ENCODE results near the gene OR13C9. TPM values are rescaled to one million over a fixed set of nuclear protein-coding genes. Genes with fewer than 3 reads are reported as not detected.

OR13C9 gene
- total RNA-seq, 2 donors from 2014 or later, result not detected

- Mint-ChIP-seq H3K36me3 (ENCODE audit: insufficient read depth in 2 of 2) (no peaks in the 10 kb centered on the region), H3K27ac (no peak overlapping the region), H3K4me3 (no peak overlapping the region), H3K9me3 (peaks cover 3 to 4% of the 10 kb centered on the region in 2 donors), H3K27me3 (ENCODE audit: low read depth) (no peaks in the 10 kb centered on the region), H3K4me1 (ENCODE audit: low read depth) (no peaks in the 10 kb centered on the region)
- DNase-seq, result no peak
- no peak for ATAC-seq (replicated peaks in 1 of 2)
These were observed 28.4 kb downstream of the OR13C9 start for GRCh38 chr9:104589626-104590025.

- ATAC-seq (replicated peaks in 1 of 2) (no peak), DNase-seq (no peak)
- Mint-ChIP-seq H3K4me3 (no peak overlapping the region), H3K36me3 (ENCODE audit: insufficient read depth in 2 of 2) (no peaks in the 10 kb centered on the region), H3K4me1 (ENCODE audit: low read depth) (no peaks in the 10 kb centered on the region), H3K27me3 (ENCODE audit: low read depth) (no peaks in the 10 kb centered on the region), H3K9me3 (no peaks in the 10 kb centered on the region), H3K27ac (no peak overlapping the region)
These were observed 31.4 kb downstream of the OR13C9 start for GRCh38 chr9:104586496-104587180.

DNA sequence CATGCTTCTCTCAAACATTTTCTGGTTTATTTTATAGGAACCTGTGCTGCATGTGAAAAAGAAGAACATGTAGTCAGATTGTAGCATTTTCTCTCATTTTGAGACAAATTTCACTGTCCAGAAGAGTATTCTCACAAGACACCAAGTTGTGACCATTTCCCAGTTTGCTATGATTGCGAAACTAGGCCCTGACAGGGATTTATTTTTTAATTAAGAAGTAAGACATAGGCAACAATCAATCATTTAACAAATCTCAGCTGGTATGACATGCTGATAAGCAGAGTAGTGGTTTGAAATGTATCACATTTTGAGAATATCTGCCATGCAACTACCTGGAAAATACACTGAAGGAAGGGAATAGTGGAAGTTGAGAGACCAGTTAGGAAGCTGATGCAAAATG is 37.4 kb downstream of the OR13C9 start:
- Mint-ChIP-seq H3K36me3 (ENCODE audit: insufficient read depth in 2 of 2) (no peaks in the 10 kb centered on the region), H3K4me3 (no peak overlapping the region), H3K27me3 (ENCODE audit: low read depth) (no peaks in the 10 kb centered on the region), H3K9me3 (no peaks in the 10 kb centered on the region), H3K4me1 (ENCODE audit: low read depth) (no peaks in the 10 kb centered on the region), H3K27ac (no peak overlapping the region)
- ATAC-seq (replicated peaks in 1 of 2) (no peak), DNase-seq (no peak)

DNA sequence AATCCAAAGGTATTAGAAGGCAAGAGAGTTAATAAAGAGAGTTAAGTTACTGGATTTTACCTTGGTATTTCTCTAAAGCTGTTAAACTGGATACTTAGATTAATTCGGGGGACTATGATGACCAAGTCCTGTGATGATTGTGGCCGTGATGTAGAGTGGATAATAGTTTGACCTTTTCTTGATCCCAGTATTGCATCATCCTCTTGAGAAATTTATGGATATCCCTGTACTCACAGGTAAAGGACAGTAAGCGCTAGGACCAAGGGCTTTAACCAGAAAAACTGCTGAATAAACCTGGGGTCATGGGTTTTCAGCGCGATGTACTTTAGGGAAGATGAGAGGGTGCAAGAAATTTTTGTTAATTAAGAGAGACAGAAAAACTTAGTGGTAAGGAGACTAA is 40.7 kb downstream of the OR13C9 start:
- H3K4me1 Mint-ChIP-seq (ENCODE audit: low read depth), result no peaks in the 10 kb centered on the region
- DNase-seq (no peak), ATAC-seq (replicated peaks in 1 of 2) (no peak)
- no peak overlapping the region for H3K4me3 Mint-ChIP-seq
- H3K27ac Mint-ChIP-seq, result no peak overlapping the region
- H3K36me3 Mint-ChIP-seq (ENCODE audit: insufficient read depth in 2 of 2), result no peaks in the 10 kb centered on the region
- peaks cover 4 to 5% of the 10 kb centered on the region in 2 donors for H3K9me3 Mint-ChIP-seq
- H3K27me3 Mint-ChIP-seq (ENCODE audit: low read depth), result no peaks in the 10 kb centered on the region

DNA sequence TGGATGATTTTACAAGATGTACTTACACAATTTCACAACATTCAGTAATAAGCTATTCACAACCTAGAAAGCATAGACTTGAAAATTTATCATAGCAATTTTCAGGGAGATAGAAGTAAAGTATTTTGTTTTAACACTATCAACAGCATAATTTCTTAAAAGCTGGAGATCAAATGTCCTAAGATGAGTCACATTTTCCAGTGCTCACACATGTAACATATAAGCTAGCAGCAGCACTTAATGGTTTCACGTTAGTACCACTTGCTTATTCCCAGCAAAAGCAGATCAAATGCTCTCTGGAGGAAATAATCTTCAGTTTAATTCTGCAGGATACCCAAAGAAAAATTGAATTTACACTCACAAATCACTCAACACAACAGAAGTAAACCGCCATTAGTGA is 42.5 kb downstream of the OR13C9 start:
- Mint-ChIP-seq H3K4me1 (ENCODE audit: low read depth) (no peaks in the 10 kb centered on the region), H3K36me3 (ENCODE audit: insufficient read depth in 2 of 2) (no peaks in the 10 kb centered on the region), H3K27ac (no peak overlapping the region), H3K4me3 (no peak overlapping the region), H3K9me3 (peaks cover 6 to 8% of the 10 kb centered on the region in 2 donors), H3K27me3 (ENCODE audit: low read depth) (no peaks in the 10 kb centered on the region)
- no peak for ATAC-seq (replicated peaks in 1 of 2)
- DNase-seq, result no peak

DNA sequence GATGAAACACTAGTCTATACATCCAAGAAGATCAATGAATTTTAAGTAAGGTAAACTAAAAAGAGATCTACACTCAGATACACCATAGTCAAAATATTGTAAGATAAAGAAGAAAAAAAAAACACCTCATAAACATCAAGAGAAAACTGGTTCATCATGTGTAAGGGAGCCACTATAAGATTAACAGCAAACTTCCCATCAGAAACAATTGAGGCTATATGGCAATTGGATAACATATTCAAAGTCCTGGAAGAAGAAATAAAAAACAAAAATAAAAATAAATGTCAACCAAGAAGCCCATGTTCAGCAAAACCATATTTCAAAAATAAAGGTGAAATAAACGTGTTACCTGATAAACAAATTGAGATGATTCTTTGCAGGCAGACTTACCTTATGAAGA is 45.4 kb downstream of the OR13C9 start:
- Mint-ChIP-seq H3K27me3 (ENCODE audit: low read depth) (no peaks in the 10 kb centered on the region), H3K4me3 (no peak overlapping the region), H3K9me3 (peaks cover 6 to 8% of the 10 kb centered on the region in 2 donors), H3K4me1 (ENCODE audit: low read depth) (no peaks in the 10 kb centered on the region), H3K36me3 (ENCODE audit: insufficient read depth in 2 of 2) (no peaks in the 10 kb centered on the region), H3K27ac (no peak overlapping the region)
- ATAC-seq (replicated peaks in 1 of 2) (no peak), DNase-seq (no peak)

- no peak within 1 kb of the TSS for H3K4me3 Mint-ChIP-seq
- H3K9me3 Mint-ChIP-seq, result peaks cover 4 to 6% of the 10 kb centered on the region in 2 donors
- ATAC-seq (replicated peaks in 1 of 2) (no peak), DNase-seq (no peak)
- H3K27ac Mint-ChIP-seq, result no peak within 1 kb of the TSS
- H3K36me3 Mint-ChIP-seq (ENCODE audit: insufficient read depth in 2 of 2), result no peaks in the 10 kb centered on the region
- H3K4me1 Mint-ChIP-seq (ENCODE audit: low read depth), result no peaks in the 10 kb centered on the region
- no peaks in the 10 kb centered on the region for H3K27me3 Mint-ChIP-seq (ENCODE audit: low read depth)
These were observed 49.1 kb downstream of the OR13C9 start, which contains the start of gene OR13C8 for GRCh38 chr9:104568868-104569267. Gene OR13C8 (plus strand): TSS chr9:104569168. CDS start chr9:104569168, 0 bp downstream.

Other genes starting within 250 kb of the OR13C9 start
- gene OR13F1, start 113.9 kb downstream of the OR13C9 start, total RNA-seq, result not detected
- gene OR13C4, start 91.0 kb downstream of the OR13C9 start, total RNA-seq, result not detected
- gene OR13C3, start 81.3 kb downstream of the OR13C9 start, total RNA-seq, result not detected
- gene OR13C8, start 49.0 kb downstream of the OR13C9 start, total RNA-seq, result not detected
- gene OR13C5, start 18.8 kb downstream of the OR13C9 start, total RNA-seq, result not detected
- not detected for gene OR13C2, start 12.6 kb downstream of the OR13C9 start, total RNA-seq
- not detected for gene OR13D1, start 76.3 kb upstream of the OR13C9 start, total RNA-seq
- gene NIPSNAP3A, start 129.5 kb upstream of the OR13C9 start, total RNA-seq, result 1 to 10 TPM; 9.2 to 9.9 TPM
- gene NIPSNAP3B, start 145.9 kb upstream of the OR13C9 start, total RNA-seq, result 1 to 10 TPM in 1 of 2 donors, under 1 TPM in 1; 0.49 to 2.3 TPM